CD4-positive, alpha-beta T cell (primary cell): ENCODE data around the gene VWA5B2. TPM values are rescaled to one million over a fixed set of nuclear protein-coding genes. Genes with fewer than 3 reads are reported as not detected.

Experiments used
- ATAC-seq: fragments of 200-7000 bp; cut with Tn5 transposase; one replicate; pipeline ENCODE4 v1.10.0; 2022; ENCODE audit warnings: mild to moderate bottlenecking; ENCODE audit not compliant: poor library complexity
- CTCF ChIA-PET: fragments of 350-600 bp; sonication (Branson Sonifier 250); formaldehyde crosslinking; loops from one replicate; lab custom pipeline; 2021; ENCODE audit warnings: antibody characterized with exemption, inconsistent platforms; lab: Charles Lee
- POLR2A ChIA-PET: fragments of 350-600 bp; sonication (Branson Sonifier 250); formaldehyde crosslinking; loops from one replicate; lab custom pipeline; 2021; ENCODE audit warnings: antibody characterized with exemption, inconsistent platforms; lab: Charles Lee
- DNase-seq, 14 experiments: peaks; one replicate each; pipeline ENCODE4 v3.0.0-alpha.2; 2013 to 2020; ENCODE audit warnings: mixed read lengths in 2 of 14
- H3K27ac ChIP-seq, 2 donors: one replicate each; pipeline versions ENCODE4 v1.5.1 to v1.7.0; 2013; ENCODE audit warnings: low read length in 2 of 2, low read depth in 1 of 2, mild to moderate bottlenecking in 1 of 2
- H3K27me3 ChIP-seq, 2 experiments: 1 replicate in 1 of 2; 2 replicates in 1 of 2; pipeline versions ENCODE4 v1.6.1 to v1.7.0; 2013; ENCODE audit warnings: low read length in 2 of 2, control low read depth in 1 of 2, mild to moderate bottlenecking in 1 of 2, moderate library complexity in 1 of 2; ENCODE audit not compliant: insufficient read depth in 2 of 2, control insufficient read depth in 1 of 2
- H3K36me3 ChIP-seq: one replicate; pipeline ENCODE4 v1.6.1; 2013; ENCODE audit warnings: low read length, control low read depth; ENCODE audit not compliant: insufficient read depth
- H3K4me1 ChIP-seq: one replicate; pipeline ENCODE4 v1.6.1; 2013; ENCODE audit warnings: low read length, control low read depth; ENCODE audit not compliant: insufficient read depth
- H3K4me3 ChIP-seq: one replicate; pipeline ENCODE4 v1.5.1; 2013; ENCODE audit warnings: mild to moderate bottlenecking, low read length, moderate library complexity
- H3K9me3 ChIP-seq, 2 experiments: 1 replicate in 1 of 2; 2 replicates in 1 of 2; pipeline versions ENCODE4 v1.6.1 to v1.7.0; 2013; ENCODE audit warnings: low read length in 2 of 2, mild to moderate bottlenecking in 2 of 2, control low read depth in 1 of 2, moderate library complexity in 1 of 2; ENCODE audit not compliant: control insufficient read depth in 1 of 2, insufficient read depth in 1 of 2
- H3K27ac Mint-ChIP-seq: one replicate; pipeline ENCODE4 v1.8.0; 2020; ENCODE audit warnings: mixed read lengths
- H3K27me3 Mint-ChIP-seq: one replicate; pipeline ENCODE4 v1.8.0; 2021; ENCODE audit warnings: mixed read lengths
- H3K36me3 Mint-ChIP-seq: one replicate; pipeline ENCODE4 v1.8.0; 2021; ENCODE audit warnings: low read depth, mixed read lengths
- H3K4me1 Mint-ChIP-seq: one replicate; pipeline ENCODE4 v1.8.0; 2021; ENCODE audit warnings: low read depth, mixed read lengths
- H3K4me3 Mint-ChIP-seq: one replicate; pipeline ENCODE4 v1.8.0; 2020; ENCODE audit warnings: mild to moderate bottlenecking, mixed read lengths
- H3K9me3 Mint-ChIP-seq: one replicate; pipeline ENCODE4 v1.8.0; 2020; ENCODE audit warnings: mixed read lengths
- intact Hi-C, 2 experiments: fragments of 100-400 bp; cut with DNase I in 1 of 2; cut with micrococcal nuclease in 1 of 2; formaldehyde crosslinking; loops; one replicate each; pipeline versions ENCODE4 v1.15.1 to v1.9.0; 2023 to 2025; cut with DNase I, micrococcal nuclease
- total RNA-seq, 174 experiments: library from RNA in 2 of 174; stranded (reverse) in 2 of 174; gene quantifications; one replicate each; pipeline ENCODE4 v1.2.3 and lab custom pipeline; 2021 to 2026
- TF ChIP-seq, protein P1 (sequence below): fragments of 200-600 bp; IDR thresholded peaks from one replicate; pipeline ENCODE4 v1.8.0; 2022; ENCODE audit warnings: antibody characterized with exemption, mild to moderate bottlenecking

The VWA5B2 gene
- total RNA-seq, 2 experiments from 2014 or later = not detected

DNA sequence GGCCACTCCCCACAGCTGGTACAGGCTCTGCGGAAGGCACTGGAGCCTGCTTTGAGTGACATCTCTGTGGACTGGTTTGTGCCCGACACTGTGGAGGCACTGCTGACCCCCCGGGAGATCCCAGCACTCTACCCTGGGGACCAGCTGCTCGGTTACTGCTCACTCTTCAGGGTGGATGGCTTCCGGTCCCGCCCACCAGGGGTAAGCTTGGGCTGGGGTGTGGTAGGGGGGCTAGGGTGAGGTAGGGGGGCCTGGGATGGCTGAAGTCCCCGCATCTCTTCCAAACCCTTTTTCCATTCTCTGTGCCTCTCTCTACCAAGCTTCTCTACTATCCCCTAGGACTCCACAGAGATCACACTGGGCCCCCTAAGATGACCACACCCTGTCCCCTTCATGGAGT, 7.8 kb downstream of the VWA5B2 start:
- no peak for ATAC-seq
- ChIA-PET CTCF (interaction anchor here (1.4 kb wide), 1 partner anchor 10 kb away, joined by 7 read pairs; no protein-coding TSS in a partner anchor), POLR2A (interaction anchor here (0.7 to 1.6 kb wide), 2 partner anchors 7 to 101 kb away, joined by 3 read pairs; partner anchors contain the start of gene VWA5B2)

DNA sequence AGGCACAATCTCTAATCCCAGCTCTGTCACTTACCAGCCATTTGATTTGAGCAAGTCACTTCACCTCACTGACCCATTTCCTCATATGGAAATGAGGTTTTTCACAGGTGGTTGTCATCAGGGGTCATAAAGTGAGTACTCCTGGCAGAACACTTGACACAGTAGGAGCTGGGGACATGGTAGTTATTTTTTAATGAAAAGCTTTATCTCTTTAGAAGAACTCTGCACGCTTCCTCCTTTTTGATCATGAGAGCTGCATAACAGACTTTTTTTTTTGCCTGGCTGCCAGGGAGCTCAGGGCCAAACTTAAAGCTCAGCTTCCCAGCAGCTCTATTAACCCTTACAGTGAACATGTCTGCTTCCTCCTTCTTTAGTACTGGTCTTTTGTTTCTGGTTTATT, 8.4 kb downstream of the VWA5B2 start:
- Mint-ChIP-seq H3K27ac (no peak overlapping the region), H3K36me3 (peaks cover 8% of the 10 kb centered on the region), H3K4me3 (no peak overlapping the region), H3K27me3 (peaks cover 10% of the 10 kb centered on the region), H3K4me1 (no peaks in the 10 kb centered on the region), H3K9me3 (no peaks in the 10 kb centered on the region)
- TF ChIP-seq, protein P1, sequence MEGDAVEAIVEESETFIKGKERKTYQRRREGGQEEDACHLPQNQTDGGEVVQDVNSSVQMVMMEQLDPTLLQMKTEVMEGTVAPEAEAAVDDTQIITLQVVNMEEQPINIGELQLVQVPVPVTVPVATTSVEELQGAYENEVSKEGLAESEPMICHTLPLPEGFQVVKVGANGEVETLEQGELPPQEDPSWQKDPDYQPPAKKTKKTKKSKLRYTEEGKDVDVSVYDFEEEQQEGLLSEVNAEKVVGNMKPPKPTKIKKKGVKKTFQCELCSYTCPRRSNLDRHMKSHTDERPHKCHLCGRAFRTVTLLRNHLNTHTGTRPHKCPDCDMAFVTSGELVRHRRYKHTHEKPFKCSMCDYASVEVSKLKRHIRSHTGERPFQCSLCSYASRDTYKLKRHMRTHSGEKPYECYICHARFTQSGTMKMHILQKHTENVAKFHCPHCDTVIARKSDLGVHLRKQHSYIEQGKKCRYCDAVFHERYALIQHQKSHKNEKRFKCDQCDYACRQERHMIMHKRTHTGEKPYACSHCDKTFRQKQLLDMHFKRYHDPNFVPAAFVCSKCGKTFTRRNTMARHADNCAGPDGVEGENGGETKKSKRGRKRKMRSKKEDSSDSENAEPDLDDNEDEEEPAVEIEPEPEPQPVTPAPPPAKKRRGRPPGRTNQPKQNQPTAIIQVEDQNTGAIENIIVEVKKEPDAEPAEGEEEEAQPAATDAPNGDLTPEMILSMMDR = no peak
- no peak for ATAC-seq
- no peak for DNase-seq
- H3K4me1 ChIP-seq = no peaks in the 10 kb centered on the region
- POLR2A ChIA-PET = interaction anchor here (0.7 to 1.6 kb wide), 2 partner anchors 8 to 101 kb away, joined by 3 read pairs; partner anchors contain the start of gene VWA5B2
- H3K36me3 ChIP-seq = peaks cover 9% of the 10 kb centered on the region
- no peak overlapping the region for H3K27ac ChIP-seq
- CTCF ChIA-PET = no interaction called here
- H3K27me3 ChIP-seq = peaks cover 4 to 7% of the 10 kb centered on the region in 2 experiments
- intact Hi-C loops = no loop called here
- H3K4me3 ChIP-seq = no peak overlapping the region
- H3K9me3 ChIP-seq = no peaks in the 10 kb centered on the region

More for the DNA sequence above, 7.8 kb downstream of the VWA5B2 start:
- DNase-seq = no peak
- TF ChIP-seq, protein P1 = no peak
- Histone ChIP-seq H3K27ac (no peak overlapping the region), H3K4me1 (no peaks in the 10 kb centered on the region), H3K27me3 (peaks cover 10 to 12% of the 10 kb centered on the region in 2 experiments), H3K9me3 (no peaks in the 10 kb centered on the region), H3K4me3 (no peak overlapping the region), H3K36me3 (peaks cover 3% of the 10 kb centered on the region)
- Mint-ChIP-seq H3K36me3 (peaks cover 2% of the 10 kb centered on the region), H3K4me1 (no peaks in the 10 kb centered on the region), H3K4me3 (no peak overlapping the region), H3K9me3 (no peaks in the 10 kb centered on the region), H3K27me3 (peaks cover 16% of the 10 kb centered on the region), H3K27ac (no peak overlapping the region)
- intact Hi-C loops = no loop called here

DNA sequence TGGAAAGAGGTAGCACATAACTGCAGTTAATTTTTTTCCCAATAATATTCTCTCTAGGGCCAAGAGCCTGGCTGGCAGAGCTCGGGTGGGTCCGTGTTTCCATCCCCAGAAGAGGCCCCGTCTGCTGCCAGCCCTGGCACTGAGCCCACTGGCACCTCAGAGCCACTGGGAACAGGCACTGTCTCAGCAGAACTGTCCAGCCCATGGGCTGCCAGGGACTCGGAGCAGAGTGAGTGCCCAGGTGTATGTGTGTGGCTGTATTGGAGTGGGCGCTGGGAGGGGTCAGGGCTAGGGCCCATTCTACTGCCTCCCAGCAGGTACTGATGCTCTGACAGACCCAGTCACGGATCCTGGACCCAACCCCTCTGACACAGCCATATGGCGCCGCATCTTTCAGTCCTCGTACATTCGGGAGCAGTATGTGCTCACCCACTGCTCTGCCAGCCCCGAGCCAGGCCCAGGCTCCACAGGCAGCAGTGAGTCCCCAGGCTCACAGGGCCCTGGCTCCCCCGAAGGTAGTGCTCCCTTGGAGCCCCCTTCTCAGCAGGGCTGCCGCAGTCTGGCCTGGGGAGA, 8.9 kb downstream of the VWA5B2 start:
- ATAC-seq (no peak), DNase-seq (no peak)
- H3K4me1 ChIP-seq = no peaks in the 10 kb centered on the region
- H3K27me3 ChIP-seq = peaks cover 2 to 6% of the 10 kb centered on the region in 2 experiments
- H3K27me3 Mint-ChIP-seq = peaks cover 7% of the 10 kb centered on the region
- POLR2A ChIA-PET = interaction anchor here (1.6 kb wide), 1 partner anchor 9 kb away, joined by 3 read pairs; the partner anchor contains the start of gene VWA5B2
- H3K4me3 Mint-ChIP-seq = no peak overlapping the region
- CTCF ChIA-PET = no interaction called here
- H3K27ac Mint-ChIP-seq = no peak overlapping the region
- H3K27ac ChIP-seq = no peak overlapping the region
- no peak overlapping the region for H3K4me3 ChIP-seq
- no peaks in the 10 kb centered on the region for H3K9me3 Mint-ChIP-seq
- intact Hi-C loops = no loop called here
- peaks cover 13% of the 10 kb centered on the region for H3K36me3 Mint-ChIP-seq
- peaks cover 14% of the 10 kb centered on the region for H3K36me3 ChIP-seq
- H3K9me3 ChIP-seq = no peaks in the 10 kb centered on the region
- TF ChIP-seq, protein P1 = no peak
- no peaks in the 10 kb centered on the region for H3K4me1 Mint-ChIP-seq
